GM10266 (cell line): ENCODE measurements around the gene ACTR6.

Experiments
- DNase-seq: peaks from one replicate; pipeline ENCODE4 v3.0.0; 2012; ENCODE audit errors: extremely low spot score
- TF ChIP-seq, protein P1 (sequence below): IDR thresholded peaks from 2 replicates; pipeline ENCODE4 v1.5.1; 2012; ENCODE audit warnings: mild to moderate bottlenecking, low read depth; ENCODE audit not compliant: control insufficient read depth, insufficient read depth; ENCODE audit errors: missing control alignments

Gene ACTR6

GRCh38 chr12:100268835-100269564 is 68.4 kb downstream of the ACTR6 start:
- TF ChIP-seq, protein P1, sequence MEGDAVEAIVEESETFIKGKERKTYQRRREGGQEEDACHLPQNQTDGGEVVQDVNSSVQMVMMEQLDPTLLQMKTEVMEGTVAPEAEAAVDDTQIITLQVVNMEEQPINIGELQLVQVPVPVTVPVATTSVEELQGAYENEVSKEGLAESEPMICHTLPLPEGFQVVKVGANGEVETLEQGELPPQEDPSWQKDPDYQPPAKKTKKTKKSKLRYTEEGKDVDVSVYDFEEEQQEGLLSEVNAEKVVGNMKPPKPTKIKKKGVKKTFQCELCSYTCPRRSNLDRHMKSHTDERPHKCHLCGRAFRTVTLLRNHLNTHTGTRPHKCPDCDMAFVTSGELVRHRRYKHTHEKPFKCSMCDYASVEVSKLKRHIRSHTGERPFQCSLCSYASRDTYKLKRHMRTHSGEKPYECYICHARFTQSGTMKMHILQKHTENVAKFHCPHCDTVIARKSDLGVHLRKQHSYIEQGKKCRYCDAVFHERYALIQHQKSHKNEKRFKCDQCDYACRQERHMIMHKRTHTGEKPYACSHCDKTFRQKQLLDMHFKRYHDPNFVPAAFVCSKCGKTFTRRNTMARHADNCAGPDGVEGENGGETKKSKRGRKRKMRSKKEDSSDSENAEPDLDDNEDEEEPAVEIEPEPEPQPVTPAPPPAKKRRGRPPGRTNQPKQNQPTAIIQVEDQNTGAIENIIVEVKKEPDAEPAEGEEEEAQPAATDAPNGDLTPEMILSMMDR, result no peak
- no peak for DNase-seq

DNA sequence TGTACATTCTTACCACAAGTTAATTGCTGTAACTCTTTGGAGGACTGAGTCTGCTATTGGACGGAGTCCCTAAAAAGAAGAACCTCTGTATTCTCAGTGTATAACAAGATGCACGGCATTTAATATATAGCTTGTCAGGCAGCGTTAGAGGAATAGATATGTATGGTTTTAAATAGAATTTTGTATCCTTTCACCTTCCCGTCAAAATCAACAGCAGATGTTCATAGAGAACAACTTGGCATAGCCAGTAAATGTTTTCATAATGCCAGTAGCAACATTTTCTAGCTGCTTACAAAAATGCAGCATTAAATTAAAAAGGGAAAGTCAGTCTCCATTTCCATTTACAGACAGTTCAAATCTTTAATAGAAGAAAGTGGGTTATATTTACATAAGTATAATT is 73.2 kb downstream of the ACTR6 start:
- TF ChIP-seq, protein P1, result no peak
- DNase-seq, result no peak
